Neural cell (in vitro differentiated cells): ENCODE results near the gene LRRC58.

Source experiments
- EP300 ChIP-seq: fragments of 450-650 bp; conservative IDR thresholded peaks from 2 replicates; pipeline ENCODE4 v1.6.1; 2014; ENCODE audit warnings: antibody characterized with exemption, mild to moderate bottlenecking, moderate library complexity; ENCODE audit not compliant: poor library complexity, severe bottlenecking
- TAF1 ChIP-seq: IDR thresholded peaks from 2 replicates; pipeline ENCODE4 v1.6.1; 2012; ENCODE audit warnings: low read depth
- TF ChIP-seq, protein P1 (sequence below): IDR thresholded peaks from 2 replicates; pipeline ENCODE4 v1.6.1; 2012; ENCODE audit warnings: borderline replicate concordance

DNA sequence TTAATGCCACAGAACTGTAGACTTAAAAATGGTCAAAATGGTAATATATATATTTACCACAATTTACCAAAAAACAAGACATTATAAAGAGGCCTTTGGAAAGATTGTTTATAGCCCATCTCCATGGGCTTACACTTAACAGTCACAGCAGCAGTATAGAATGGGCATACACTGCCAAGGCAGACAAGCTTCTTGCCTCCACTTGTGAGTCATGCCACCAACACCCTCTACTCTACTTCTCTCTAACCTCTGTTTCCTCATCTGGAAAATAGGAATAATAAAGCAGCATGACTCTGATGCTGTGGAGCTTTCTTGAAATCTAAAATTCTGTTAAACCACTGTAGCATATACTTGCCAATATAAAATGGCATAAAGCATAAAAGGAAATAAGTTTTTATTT, 49.8 kb downstream of the LRRC58 start:
- TF ChIP-seq EP300: no peak
- TF ChIP-seq, protein P1, sequence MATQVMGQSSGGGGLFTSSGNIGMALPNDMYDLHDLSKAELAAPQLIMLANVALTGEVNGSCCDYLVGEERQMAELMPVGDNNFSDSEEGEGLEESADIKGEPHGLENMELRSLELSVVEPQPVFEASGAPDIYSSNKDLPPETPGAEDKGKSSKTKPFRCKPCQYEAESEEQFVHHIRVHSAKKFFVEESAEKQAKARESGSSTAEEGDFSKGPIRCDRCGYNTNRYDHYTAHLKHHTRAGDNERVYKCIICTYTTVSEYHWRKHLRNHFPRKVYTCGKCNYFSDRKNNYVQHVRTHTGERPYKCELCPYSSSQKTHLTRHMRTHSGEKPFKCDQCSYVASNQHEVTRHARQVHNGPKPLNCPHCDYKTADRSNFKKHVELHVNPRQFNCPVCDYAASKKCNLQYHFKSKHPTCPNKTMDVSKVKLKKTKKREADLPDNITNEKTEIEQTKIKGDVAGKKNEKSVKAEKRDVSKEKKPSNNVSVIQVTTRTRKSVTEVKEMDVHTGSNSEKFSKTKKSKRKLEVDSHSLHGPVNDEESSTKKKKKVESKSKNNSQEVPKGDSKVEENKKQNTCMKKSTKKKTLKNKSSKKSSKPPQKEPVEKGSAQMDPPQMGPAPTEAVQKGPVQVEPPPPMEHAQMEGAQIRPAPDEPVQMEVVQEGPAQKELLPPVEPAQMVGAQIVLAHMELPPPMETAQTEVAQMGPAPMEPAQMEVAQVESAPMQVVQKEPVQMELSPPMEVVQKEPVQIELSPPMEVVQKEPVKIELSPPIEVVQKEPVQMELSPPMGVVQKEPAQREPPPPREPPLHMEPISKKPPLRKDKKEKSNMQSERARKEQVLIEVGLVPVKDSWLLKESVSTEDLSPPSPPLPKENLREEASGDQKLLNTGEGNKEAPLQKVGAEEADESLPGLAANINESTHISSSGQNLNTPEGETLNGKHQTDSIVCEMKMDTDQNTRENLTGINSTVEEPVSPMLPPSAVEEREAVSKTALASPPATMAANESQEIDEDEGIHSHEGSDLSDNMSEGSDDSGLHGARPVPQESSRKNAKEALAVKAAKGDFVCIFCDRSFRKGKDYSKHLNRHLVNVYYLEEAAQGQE: no peak
- no peak for TF ChIP-seq TAF1
